GM10248 (cell line): Measurements from ENCODE around the gene TRIM3.

Experiments
- CTCF ChIA-PET: fragments of 300-600 bp; sonication (Branson Sonifier 250); formaldehyde crosslinking; extraction: SDS; loops from one replicate; lab custom pipeline; 2021; ENCODE audit warnings: antibody characterized with exemption; lab: Yijun Ruan, JAX
- POLR2A ChIA-PET: fragments of 350-650 bp; sonication (Branson Sonifier 250); formaldehyde crosslinking; extraction: SDS; loops from one replicate; lab custom pipeline; 2020; ENCODE audit warnings: antibody characterized with exemption; lab: Yijun Ruan, JAX
- DNase-seq: peaks from one replicate; pipeline ENCODE4 v3.0.0; 2012; ENCODE audit errors: extremely low spot score
- TF ChIP-seq, protein P1 (sequence below): IDR thresholded peaks from 2 replicates; pipeline ENCODE4 v1.5.1; 2012; ENCODE audit warnings: mild to moderate bottlenecking, low read depth; ENCODE audit errors: extremely low read depth, missing control alignments, control extremely low read depth

TRIM3 gene

DNA sequence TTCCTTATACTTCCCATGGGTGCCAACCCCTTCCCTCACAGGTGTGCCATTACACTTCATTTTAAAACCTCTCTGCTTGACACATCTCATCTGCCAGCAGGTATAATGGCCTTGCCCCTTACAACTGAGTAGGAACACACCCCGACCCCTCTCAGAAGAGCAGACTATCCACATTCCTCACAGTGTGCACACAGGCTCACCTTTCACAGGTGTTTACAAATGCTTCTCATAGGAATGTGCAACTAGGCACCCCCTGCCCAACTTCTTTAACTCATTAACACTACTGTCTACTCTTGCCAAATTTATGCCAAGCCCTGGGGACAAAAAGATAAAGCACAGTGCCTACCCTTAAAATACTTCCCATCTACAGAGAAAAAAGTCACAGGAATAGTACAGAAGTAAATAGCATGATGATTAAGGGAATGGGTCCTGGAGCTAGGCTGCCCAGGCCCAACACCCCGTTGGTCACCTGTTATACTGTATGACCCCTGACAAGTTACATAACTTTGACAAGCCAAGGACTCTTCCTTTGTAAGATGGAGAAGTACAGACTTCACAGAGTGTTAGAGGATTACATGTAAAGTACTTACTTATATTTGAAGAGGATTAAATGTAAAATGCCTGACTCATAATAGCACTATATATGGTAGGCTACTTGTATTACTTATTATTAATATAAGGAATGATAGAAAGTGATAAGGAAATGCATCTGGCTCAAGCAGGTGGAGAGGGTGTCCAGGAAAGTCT, 15.2 kb downstream of the TRIM3 start:
- ChIA-PET CTCF (interaction anchor here (2.0 to 4.7 kb wide), 2 partner anchors 15 to 79 kb away, joined by 14 to 16 read pairs; no protein-coding TSS in a partner anchor), POLR2A (no interaction called here)
- TF ChIP-seq, protein P1, sequence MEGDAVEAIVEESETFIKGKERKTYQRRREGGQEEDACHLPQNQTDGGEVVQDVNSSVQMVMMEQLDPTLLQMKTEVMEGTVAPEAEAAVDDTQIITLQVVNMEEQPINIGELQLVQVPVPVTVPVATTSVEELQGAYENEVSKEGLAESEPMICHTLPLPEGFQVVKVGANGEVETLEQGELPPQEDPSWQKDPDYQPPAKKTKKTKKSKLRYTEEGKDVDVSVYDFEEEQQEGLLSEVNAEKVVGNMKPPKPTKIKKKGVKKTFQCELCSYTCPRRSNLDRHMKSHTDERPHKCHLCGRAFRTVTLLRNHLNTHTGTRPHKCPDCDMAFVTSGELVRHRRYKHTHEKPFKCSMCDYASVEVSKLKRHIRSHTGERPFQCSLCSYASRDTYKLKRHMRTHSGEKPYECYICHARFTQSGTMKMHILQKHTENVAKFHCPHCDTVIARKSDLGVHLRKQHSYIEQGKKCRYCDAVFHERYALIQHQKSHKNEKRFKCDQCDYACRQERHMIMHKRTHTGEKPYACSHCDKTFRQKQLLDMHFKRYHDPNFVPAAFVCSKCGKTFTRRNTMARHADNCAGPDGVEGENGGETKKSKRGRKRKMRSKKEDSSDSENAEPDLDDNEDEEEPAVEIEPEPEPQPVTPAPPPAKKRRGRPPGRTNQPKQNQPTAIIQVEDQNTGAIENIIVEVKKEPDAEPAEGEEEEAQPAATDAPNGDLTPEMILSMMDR, result no peak
- no peak for DNase-seq

DNA sequence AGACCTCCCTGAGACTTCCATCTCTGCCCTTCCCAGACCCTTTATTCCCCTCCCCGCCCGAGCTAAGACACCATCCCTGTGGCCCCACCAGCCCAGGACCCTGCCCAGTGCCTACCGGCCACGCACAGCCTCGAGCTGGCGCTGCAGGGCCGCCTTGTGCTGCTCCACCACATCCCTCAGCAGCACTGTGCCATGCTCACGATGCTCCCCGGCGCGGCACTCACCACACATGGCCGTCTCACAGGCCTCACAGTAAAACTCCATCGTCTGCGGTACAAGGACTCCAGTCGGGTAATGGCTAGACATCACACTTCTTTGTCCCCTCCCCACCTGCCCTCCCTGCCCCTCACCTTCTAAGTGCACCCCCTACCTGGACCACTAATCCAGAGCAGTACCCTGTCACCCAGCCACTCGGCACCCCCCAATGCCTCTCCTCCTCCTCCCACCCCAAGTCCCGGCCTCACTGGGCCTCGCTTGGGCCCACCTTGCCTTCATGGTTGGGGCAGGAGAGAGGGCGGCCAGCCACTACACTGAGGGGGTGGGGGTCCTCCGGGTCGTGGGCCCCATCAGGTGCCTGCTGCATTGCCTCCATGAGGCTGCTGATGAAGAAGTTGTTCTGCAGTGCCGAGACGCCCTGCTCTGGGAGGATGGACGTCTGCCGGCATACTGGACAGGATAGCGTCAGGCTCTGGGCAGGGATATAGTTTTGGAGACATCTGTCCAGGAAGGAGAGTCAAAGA, 16.0 kb downstream of the TRIM3 start:
- no peak for DNase-seq
- TF ChIP-seq, protein P1, result no peak
- CTCF ChIA-PET, result interaction anchor here (1.2 to 6.1 kb wide), 2 partner anchors 14 to 16 kb away, joined by 3 to 100 read pairs; partner anchors contain the start of genes HPX and TRIM3
- POLR2A ChIA-PET, result no interaction called here

DNA sequence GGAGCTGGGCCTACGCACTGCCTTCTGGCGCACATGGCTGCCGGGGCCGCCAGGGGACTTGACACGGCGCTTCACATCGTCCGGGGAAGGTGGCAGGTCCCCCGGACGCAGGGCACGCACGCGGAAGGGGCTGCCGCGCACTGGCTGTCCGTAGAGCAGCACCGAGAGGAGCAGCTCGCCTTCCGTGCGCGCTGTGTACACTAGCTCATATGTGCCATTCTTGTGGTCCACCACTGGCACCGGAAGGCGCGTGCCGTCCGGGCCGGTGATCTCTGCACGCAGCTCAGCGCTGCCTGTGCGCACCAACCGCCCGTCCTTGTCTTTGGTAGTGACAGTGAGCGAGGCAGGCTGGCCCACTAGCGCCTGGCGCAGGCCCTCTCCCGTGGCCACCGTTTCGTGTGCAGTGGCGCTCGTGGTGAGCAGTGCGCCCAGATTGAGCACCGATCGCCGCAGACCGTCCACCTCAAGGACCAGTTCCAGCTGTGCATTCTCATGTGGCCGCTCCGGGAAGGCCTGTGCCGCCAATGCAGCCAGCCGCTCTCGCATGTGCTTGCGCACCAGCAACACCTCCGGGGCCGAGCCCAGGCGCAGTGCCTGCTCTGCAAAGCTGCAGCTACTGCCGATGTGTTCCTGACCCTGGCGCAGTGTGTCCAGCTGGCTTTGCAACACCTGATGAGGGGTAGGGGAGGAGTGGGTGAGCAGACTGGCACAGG, 17.2 kb downstream of the TRIM3 start:
- TF ChIP-seq, protein P1, result no peak
- no peak for DNase-seq
- ChIA-PET CTCF (interaction anchor here (1.2 to 6.1 kb wide), 2 partner anchors 12 to 17 kb away, joined by 3 to 100 read pairs; partner anchors contain the start of genes HPX and TRIM3), POLR2A (no interaction called here)

DNA sequence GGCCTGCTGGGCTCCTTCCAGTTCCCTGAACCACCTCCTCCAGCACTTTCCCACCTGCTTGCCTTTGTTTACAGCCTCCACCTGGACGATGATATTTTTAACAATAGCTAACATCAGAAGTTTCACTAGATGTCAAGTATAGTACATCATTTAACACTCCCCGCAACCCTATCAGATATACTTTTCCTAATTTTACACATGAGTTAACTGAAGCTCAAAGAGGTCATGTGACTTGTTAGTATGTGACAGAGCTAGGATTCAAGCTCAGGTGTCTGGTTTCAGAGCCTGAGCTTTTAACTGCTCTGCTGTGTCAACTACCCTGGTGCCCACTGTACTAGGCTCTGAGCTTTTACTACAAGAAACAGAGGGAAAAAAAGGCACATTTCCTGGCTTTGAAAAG, 18.7 kb downstream of the TRIM3 start:
- TF ChIP-seq, protein P1, result no peak
- ChIA-PET CTCF (interaction anchor here (1.0 to 6.1 kb wide), 4 partner anchors 9 to 101 kb away, joined by 3 to 100 read pairs (median 6); partner anchors contain the start of gene HPX), POLR2A (no interaction called here)
- no peak for DNase-seq

DNA sequence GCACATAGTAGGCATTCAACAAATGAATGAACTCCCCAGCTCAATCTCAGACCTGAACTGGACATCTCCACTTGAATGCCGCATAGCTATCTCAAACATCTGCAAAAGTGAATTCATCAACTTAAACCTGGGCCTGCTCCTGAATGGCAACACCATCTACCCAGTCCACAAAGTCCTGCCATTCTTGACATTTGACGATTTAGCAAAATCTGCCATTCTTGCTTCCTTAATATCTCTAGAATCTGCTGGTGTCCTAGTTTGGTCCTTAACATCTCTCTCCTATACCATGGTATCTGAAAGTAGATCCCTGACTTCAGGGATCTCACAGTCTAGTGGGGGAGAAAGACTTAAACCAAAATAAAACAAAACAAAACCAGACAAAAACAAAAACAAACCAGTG, 20.6 kb downstream of the TRIM3 start:
- DNase-seq, result no peak
- ChIA-PET POLR2A (no interaction called here), CTCF (interaction anchor here (0.7 to 6.1 kb wide), 7 partner anchors 9 to 99 kb away, joined by 3 to 100 read pairs (median 5); partner anchors contain the start of gene HPX)
- TF ChIP-seq, protein P1, result no peak

DNA sequence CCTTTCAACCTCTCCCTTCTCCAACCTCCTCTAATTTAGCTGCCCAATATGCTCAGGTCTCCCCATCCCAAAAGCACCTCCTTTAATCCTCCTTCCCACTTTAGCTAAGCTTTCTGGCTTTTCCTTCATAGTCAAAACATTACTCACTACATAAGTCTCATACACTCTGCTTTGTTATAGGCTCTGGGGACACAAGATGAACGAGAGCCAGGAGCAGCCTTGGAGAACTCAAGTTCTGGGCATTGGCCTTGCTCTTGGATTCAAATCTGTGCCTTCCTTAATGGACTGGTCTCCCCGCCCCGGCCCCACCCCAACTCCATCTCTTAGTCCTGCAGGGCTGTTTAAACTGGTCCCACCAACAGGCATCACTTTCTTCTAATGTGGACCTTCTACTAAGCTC, 21.5 kb downstream of the TRIM3 start:
- CTCF ChIA-PET, result interaction anchor here (0.7 to 6.1 kb wide), 5 partner anchors 8 to 98 kb away, joined by 3 to 100 read pairs (median 6); partner anchors contain the start of gene HPX
- TF ChIP-seq, protein P1, result no peak
- POLR2A ChIA-PET, result no interaction called here
- no peak for DNase-seq
